ENCODE measurements around the gene ACTN1. TPM values are rescaled to one million over a fixed set of nuclear protein-coding genes. Genes with fewer than 3 reads are reported as not detected.
"Not testable (repeated sequence)": the region's sequence is repeated elsewhere in the genome, so short reads cannot be mapped to it uniquely, and the experiment has no call there.

Gene ACTN1
- total RNA-seq: 73.9 and 77.1 TPM in 2 replicates
- long read RNA-seq, full-length matches to known transcripts: 23 of 33 reads
- long read RNA-seq, partial matches to known transcripts: 10 of 33 reads
- long read RNA-seq, other reads (novel, unspliced or antisense): 0 of 33 reads

DNA sequence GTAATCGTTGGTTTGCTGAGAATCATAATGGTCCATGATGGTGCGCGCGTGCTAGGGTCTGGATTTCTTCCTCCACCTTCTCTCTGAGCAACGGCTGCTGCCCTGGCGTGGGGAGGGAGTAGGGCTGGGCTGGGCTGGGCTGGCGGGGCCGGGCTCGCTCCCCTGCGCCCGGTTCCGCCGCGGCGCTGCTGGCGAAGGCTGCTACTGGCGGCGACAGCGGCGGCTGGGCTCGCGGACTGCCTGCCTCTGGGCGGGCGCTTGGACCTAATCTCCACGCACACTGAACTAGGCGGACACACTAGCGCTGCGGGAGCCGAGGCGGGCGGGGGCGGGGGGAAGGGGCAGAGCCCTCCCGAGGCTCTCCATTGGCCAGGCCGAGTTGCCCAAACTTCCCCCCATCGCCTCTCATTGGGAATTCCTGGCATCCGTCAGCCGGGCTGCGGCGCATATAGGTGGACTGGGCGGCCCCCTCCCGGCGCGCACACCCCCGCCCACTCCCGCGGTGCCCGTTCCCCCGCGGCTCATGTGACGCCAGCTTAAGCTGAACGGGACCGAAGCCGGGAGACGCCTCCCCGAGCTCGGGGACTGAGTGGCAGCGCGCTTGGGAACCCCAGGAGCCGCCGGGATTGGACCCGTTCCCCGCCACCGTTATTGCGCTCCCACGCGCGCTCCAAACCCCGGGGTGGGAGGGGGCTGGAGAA is at the start of gene ACTN1:
Gene ACTN1, minus strand, starts transcription at position 282 of the 701 bp plus-strand sequence. Its CDS starts 246 bp downstream, at position 36.
- Mint-ChIP-seq H3K27ac (ENCODE audit: unreplicated experiment) (no peak within 1 kb of the TSS), H3K9me3 (no peaks in the 10 kb centered on the region), H3K4me3 (peak within 1 kb of the TSS; percentile 97), H3K36me3 (ENCODE audit: low read depth) (peaks cover 5% of the 10 kb centered on the region), H3K4me1 (peaks cover 30% of the 10 kb centered on the region), H3K27me3 (ENCODE audit: low read depth) (peaks cover 6% of the 10 kb centered on the region)
- DNase-seq (ENCODE audit: low read depth, low spot score): peak; percentile 74
- TF ChIP-seq, protein P1, sequence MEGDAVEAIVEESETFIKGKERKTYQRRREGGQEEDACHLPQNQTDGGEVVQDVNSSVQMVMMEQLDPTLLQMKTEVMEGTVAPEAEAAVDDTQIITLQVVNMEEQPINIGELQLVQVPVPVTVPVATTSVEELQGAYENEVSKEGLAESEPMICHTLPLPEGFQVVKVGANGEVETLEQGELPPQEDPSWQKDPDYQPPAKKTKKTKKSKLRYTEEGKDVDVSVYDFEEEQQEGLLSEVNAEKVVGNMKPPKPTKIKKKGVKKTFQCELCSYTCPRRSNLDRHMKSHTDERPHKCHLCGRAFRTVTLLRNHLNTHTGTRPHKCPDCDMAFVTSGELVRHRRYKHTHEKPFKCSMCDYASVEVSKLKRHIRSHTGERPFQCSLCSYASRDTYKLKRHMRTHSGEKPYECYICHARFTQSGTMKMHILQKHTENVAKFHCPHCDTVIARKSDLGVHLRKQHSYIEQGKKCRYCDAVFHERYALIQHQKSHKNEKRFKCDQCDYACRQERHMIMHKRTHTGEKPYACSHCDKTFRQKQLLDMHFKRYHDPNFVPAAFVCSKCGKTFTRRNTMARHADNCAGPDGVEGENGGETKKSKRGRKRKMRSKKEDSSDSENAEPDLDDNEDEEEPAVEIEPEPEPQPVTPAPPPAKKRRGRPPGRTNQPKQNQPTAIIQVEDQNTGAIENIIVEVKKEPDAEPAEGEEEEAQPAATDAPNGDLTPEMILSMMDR (conservative IDR thresholded peaks at IDR 0.05): no peak

DNA sequence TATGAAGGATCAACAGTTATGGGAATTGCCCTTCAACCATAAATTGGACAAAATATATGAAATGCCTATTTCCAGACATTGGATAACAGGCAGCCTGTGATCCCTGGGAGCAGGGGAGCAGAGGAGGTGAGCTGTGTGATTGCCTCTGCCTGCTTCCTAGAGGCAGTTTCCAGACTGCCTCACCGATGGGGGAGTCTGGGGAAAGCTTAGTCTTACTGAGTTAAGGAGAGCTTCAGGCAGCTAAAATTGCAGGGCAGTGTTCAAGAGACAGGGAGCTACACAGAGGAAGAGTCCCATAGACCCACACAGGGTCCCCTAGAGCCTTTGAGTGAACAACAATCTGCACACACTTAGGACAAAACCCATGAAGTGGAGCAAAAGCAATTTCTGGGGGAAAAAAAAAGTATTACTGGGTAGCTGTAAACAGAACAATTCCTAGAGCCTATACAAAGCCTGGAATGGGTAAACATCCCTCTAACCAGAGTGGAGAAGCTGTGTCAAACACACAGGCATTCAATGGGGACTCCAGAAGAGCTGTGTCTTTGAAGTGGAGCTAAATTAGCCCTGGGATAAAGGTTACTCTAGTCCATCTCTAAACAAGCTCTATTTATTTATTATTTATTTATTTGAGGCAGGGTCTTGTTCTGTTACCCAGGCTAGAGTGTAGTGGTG is 48.3 kb upstream of the ACTN1 start:
- H3K4me1 Mint-ChIP-seq: no peaks in the 10 kb centered on the region
- DNase-seq (ENCODE audit: low read depth, low spot score): no peak
- H3K36me3 Mint-ChIP-seq (ENCODE audit: low read depth): no peaks in the 10 kb centered on the region
- no peak overlapping the region for H3K27ac Mint-ChIP-seq (ENCODE audit: unreplicated experiment)
- TF ChIP-seq, protein P1 (conservative IDR thresholded peaks at IDR 0.05): no peak
- H3K27me3 Mint-ChIP-seq (ENCODE audit: low read depth): no peaks in the 10 kb centered on the region
- H3K4me3 Mint-ChIP-seq: no peak overlapping the region
- no peaks in the 10 kb centered on the region for H3K9me3 Mint-ChIP-seq

DNA sequence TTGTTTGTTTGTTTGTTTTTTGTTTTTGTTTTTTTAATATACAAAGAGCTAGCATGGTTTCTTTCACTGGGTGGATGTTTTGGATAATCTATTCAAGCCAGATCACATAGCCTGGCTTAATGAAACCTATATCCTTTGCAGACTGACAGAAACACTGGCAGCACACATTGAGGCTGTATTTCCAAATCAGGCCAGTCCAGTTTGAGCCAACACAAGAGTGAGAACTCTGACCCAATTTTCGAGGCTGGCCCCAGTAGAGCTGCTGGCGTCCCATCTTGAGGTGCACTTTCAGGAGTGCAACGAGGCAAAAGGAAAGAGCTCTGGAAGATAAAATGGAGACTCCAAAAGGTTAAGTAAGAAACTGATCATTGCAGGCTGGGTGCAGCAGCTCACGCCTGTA is 43.9 kb upstream of the ACTN1 start:
- TF ChIP-seq, protein P1 (conservative IDR thresholded peaks at IDR 0.05): no peak
- H3K4me1 Mint-ChIP-seq: no peaks in the 10 kb centered on the region
- no peaks in the 10 kb centered on the region for H3K27me3 Mint-ChIP-seq (ENCODE audit: low read depth)
- H3K4me3 Mint-ChIP-seq: no peak overlapping the region
- DNase-seq (ENCODE audit: low read depth, low spot score): no peak
- no peak overlapping the region for H3K27ac Mint-ChIP-seq (ENCODE audit: unreplicated experiment)
- H3K9me3 Mint-ChIP-seq: no peaks in the 10 kb centered on the region
- H3K36me3 Mint-ChIP-seq (ENCODE audit: low read depth): no peaks in the 10 kb centered on the region

DNA sequence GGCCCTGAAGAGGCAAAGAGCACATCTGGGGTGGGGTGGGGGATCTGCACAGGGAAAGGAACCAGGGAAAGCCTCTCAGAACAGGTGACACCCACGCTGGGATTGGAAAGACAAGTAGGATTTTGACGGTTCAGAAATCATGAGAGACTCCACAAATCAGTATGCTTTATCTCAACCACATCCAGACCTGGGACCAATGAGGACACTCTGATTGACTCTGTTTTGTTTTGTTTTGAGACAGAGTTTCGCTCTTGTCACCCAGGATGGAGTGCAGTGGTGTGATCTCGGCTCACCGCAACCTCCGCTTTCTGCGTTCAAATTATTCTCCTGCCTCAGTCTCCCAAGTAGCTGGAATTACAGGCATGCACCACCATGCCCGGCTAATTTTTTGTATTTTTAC is 43.0 kb upstream of the ACTN1 start:
- H3K27ac Mint-ChIP-seq (ENCODE audit: unreplicated experiment): peak overlapping the region; percentile 35
- H3K36me3 Mint-ChIP-seq (ENCODE audit: low read depth); H3K4me1 Mint-ChIP-seq: not testable (repeated sequence)

DNA sequence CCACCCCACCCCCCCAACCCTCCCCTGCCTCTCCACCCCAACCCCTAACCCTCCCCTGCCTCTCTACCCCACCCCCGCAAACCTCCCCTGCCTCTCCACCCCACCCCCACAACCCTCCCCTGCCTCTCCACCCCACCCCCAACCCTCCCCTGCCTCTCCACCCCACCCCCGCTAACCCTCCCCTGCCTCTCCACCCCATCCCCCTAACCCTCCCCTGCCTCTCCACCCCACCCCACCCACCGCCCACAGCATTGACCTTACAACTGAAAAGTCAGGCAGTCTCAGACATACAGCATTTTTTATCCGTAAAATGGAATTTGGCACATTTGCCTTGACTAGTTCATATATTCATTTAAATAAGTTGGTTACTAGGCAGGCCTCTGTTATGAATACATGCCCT is 38.6 kb upstream of the ACTN1 start:
- Mint-ChIP-seq H3K27ac (ENCODE audit: unreplicated experiment) (no peak overlapping the region), H3K36me3 (ENCODE audit: low read depth) (no peaks in the 10 kb centered on the region), H3K4me3 (no peak overlapping the region), H3K9me3 (no peaks in the 10 kb centered on the region), H3K27me3 (ENCODE audit: low read depth) (no peaks in the 10 kb centered on the region), H3K4me1 (no peaks in the 10 kb centered on the region)
- TF ChIP-seq, protein P1 (conservative IDR thresholded peaks at IDR 0.05): no peak
- no peak for DNase-seq (ENCODE audit: low read depth, low spot score)

More for the DNA sequence above, 43.0 kb upstream of the ACTN1 start:
- not testable (repeated sequence) for H3K9me3 Mint-ChIP-seq; H3K27me3 Mint-ChIP-seq (ENCODE audit: low read depth); H3K4me3 Mint-ChIP-seq; DNase-seq (ENCODE audit: low read depth, low spot score)

DNA sequence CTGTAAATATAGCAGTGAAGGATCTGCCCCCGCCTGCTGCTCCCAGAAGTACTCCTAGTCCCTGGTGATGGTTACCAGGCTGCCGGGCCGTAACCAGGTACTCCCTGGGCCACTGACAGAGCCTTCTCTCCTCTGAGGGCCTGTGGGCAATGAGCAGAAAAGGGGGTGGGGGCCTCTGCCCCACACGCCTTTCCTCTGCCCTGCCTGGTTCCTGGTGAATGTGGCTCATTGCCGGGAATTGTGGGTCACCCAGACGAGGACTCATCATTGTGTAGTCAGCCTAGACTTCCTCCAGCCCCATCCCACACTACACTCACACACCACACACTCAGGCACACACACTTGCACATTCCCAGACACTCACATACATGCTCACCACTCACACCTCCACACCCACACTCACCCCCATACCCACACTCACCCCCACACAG is 35.7 kb upstream of the ACTN1 start:
- no peak for DNase-seq (ENCODE audit: low read depth, low spot score)
- TF ChIP-seq, protein P1 (conservative IDR thresholded peaks at IDR 0.05): no peak
- H3K4me3 Mint-ChIP-seq: no peak overlapping the region
- H3K9me3 Mint-ChIP-seq: no peaks in the 10 kb centered on the region
- no peaks in the 10 kb centered on the region for H3K36me3 Mint-ChIP-seq (ENCODE audit: low read depth)
- H3K4me1 Mint-ChIP-seq: no peaks in the 10 kb centered on the region
- H3K27ac Mint-ChIP-seq (ENCODE audit: unreplicated experiment): no peak overlapping the region
- no peaks in the 10 kb centered on the region for H3K27me3 Mint-ChIP-seq (ENCODE audit: low read depth)
